GM06990 (cell line): ENCODE data around the gene LAGE3.

Source experiments
- DNase-seq: peaks from one replicate; pipeline ENCODE4 v3.0.0-alpha.2; 2011; ENCODE audit not compliant: insufficient read length; ENCODE audit errors: extremely low read depth
- H3K27me3 ChIP-seq: replicated peaks from 2 replicates; pipeline ENCODE4 v1.6.0; 2011; ENCODE audit warnings: low read length; ENCODE audit not compliant: control insufficient read depth, insufficient read depth
- H3K36me3 ChIP-seq: 2 replicates; pipeline ENCODE4 v1.5.1; 2011; ENCODE audit warnings: low read length; ENCODE audit not compliant: control insufficient read depth, insufficient read depth
- H3K4me3 ChIP-seq: replicated peaks from 2 replicates; pipeline ENCODE4 v1.5.1; 2011; ENCODE audit warnings: low read depth, mild to moderate bottlenecking, control low read depth, low read length
- CTCF ChIP-seq: IDR thresholded peaks from 2 replicates; pipeline ENCODE4 v1.5.1; 2011; ENCODE audit warnings: low read length, control low read depth, mild to moderate bottlenecking, inconsistent platforms; ENCODE audit not compliant: insufficient read depth, poor library complexity, severe bottlenecking

Gene LAGE3

DNA sequence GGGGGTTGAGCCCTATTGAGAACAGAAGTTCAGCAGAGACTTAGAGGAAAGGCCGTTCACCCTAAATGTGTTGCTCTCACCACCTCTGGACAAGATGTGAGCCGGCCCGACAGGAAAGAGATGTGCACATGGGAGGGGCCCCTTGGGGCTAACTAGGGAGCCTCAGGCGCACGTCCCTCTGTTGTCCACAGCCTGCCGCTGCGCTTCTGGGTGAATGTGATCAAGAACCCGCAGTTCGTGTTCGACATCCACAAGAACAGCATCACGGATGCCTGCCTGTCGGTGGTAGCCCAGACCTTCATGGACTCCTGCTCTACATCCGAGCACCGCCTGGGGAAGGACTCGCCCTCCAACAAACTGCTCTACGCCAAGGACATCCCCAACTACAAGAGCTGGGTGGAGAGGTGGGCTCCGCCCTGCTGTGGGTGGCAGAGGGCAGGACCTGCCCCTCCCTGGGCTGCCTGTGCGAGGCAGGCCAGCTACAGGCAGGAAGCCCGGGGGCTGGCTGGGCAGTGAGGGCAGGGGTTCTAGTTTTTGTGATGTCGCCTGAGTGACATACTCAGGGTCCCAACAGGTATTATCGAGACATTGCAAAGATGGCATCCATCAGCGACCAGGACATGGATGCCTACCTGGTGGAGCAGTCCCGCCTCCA, 8.0 kb downstream of the LAGE3 start:
- H3K36me3 ChIP-seq, result no peaks in the 10 kb centered on the region; the same call in 1 of the 2 replicates
- DNase-seq, result no peak
- TF ChIP-seq CTCF, result no peak
- no peak overlapping the region for H3K4me3 ChIP-seq
- no peaks in the 10 kb centered on the region for H3K27me3 ChIP-seq

DNA sequence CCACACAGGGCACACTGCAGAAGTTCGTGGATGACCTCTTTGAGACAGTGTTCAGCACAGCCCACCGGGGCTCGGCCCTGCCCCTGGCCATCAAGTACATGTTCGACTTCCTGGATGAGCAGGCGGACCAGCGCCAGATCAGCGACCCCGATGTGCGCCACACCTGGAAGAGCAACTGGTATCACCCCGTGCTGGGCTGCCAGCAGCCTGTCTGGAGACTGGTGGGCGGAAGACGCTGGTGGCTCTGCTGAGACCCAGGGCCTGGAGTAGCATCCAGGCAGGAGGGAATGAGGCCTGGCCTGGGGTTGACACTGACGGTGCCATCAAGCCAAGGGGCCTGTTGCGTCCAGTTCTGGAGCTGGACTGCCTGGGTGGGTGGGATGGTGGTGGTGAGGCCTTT, 8.6 kb downstream of the LAGE3 start:
- Histone ChIP-seq H3K36me3 (no peaks in the 10 kb centered on the region; the same call in 1 of the 2 replicates), H3K27me3 (no peaks in the 10 kb centered on the region), H3K4me3 (no peak overlapping the region)
- TF ChIP-seq CTCF, result no peak
- no peak for DNase-seq

DNA sequence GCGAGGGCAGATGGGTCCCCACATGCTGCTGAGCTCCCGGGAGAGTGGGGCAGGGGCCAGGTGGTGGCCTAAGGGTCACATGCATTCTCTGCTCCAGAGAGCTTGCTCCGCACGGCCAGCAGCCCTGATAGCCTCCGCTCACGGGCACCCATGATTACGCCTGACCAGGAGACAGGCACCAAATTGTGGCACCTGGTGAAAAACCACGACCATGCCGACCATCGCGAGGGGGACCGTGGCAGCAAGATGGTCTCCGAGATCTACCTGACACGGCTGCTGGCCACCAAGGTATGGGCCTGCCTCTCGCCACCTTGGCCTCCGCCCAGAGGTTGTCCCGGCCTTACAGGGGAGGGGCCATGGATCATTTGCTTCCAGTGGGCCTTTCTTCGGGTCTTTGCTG, 9.2 kb downstream of the LAGE3 start:
- no peaks in the 10 kb centered on the region for H3K27me3 ChIP-seq
- H3K4me3 ChIP-seq, result no peak overlapping the region
- H3K36me3 ChIP-seq, result no peaks in the 10 kb centered on the region; the same call in 1 of the 2 replicates
- TF ChIP-seq CTCF, result no peak
- no peak for DNase-seq

GRCh38 chrX:154469114-154469513, 10.0 kb downstream of the LAGE3 start:
- DNase-seq, result no peak
- Histone ChIP-seq H3K27me3 (no peaks in the 10 kb centered on the region), H3K4me3 (no peak overlapping the region), H3K36me3 (no peaks in the 10 kb centered on the region; the same call in 1 of the 2 replicates)
- no peak for TF ChIP-seq CTCF

DNA sequence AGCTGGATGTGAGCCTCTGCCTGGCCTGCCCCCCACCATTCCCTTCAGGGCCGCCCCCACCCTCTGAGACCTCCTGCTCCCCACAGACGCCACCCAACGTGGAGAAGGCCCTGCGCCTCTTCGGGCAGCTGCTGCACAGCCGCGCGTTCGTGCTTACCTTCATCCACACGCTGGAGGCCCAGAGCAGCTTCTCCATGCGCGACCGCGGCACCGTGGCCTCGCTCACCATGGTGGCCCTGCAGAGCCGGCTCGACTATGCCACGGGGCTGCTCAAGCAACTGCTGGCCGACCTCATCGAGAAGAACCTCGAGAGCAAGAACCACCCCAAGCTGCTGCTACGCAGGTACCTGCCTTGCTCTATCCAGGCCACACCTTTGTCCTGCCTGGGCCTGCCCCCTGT, 10.9 kb downstream of the LAGE3 start:
- no peak for DNase-seq
- Histone ChIP-seq H3K4me3 (no peak overlapping the region), H3K36me3 (no peaks in the 10 kb centered on the region; the same call in 1 of the 2 replicates), H3K27me3 (no peaks in the 10 kb centered on the region)
- no peak for TF ChIP-seq CTCF

- DNase-seq, result no peak
- H3K27me3 ChIP-seq, result no peaks in the 10 kb centered on the region
- TF ChIP-seq CTCF, result no peak
- no peak overlapping the region for H3K4me3 ChIP-seq
- no peaks in the 10 kb centered on the region; the same call in 1 of the 2 replicates for H3K36me3 ChIP-seq
Observed at GRCh38 chrX:154467556-154467955, 11.5 kb downstream of the LAGE3 start.
